SK-N-MC (cell line): ENCODE results near the gene POLE4.

Experiments
- EZH2 ChIP-seq: fragments of 200-600 bp; sonication (generic); IDR thresholded peaks from one replicate; pipeline ENCODE4 v1.6.1; 2017; ENCODE audit warnings: antibody characterized with exemption
- POLR2AphosphoS5 ChIP-seq: IDR thresholded peaks from 2 replicates; pipeline ENCODE4 v1.6.1; 2012; ENCODE audit warnings: mild to moderate bottlenecking, low read depth, low read length, borderline replicate concordance

GRCh38 chr2:74916394-74916793 is 42.0 kb upstream of the POLE4 start:
- TF ChIP-seq EZH2 (no peak), POLR2AphosphoS5 (no peak)
